Hepatocyte (in vitro differentiated cells): ENCODE measurements around the gene VPS11.

Source experiments
- CTCF ChIP-seq: fragments of 200-600 bp; sonication (generic); IDR thresholded peaks from 2 replicates; pipeline ENCODE4 v1.5.1; 2016; ENCODE audit warnings: antibody characterized with exemption, mild to moderate bottlenecking; ENCODE audit not compliant: poor library complexity
- EZH2 ChIP-seq: fragments of 200-600 bp; sonication (generic); IDR thresholded peaks from 2 replicates; pipeline ENCODE4 v1.6.1; 2016; ENCODE audit warnings: antibody characterized with exemption, mild to moderate bottlenecking, borderline replicate concordance
- EZH2phosphoT487 ChIP-seq: fragments of 200-600 bp; sonication (generic); IDR thresholded peaks from one replicate; pipeline ENCODE4 v1.6.1; 2018; ENCODE audit warnings: antibody characterized with exemption, mild to moderate bottlenecking, low read depth, moderate library complexity; ENCODE audit not compliant: unreplicated experiment, severe bottlenecking

GRCh38 chr11:119109843-119110242 is 42.2 kb downstream of the VPS11 start:
- no peak for TF ChIP-seq CTCF
- TF ChIP-seq EZH2phosphoT487 = no peak
- TF ChIP-seq EZH2 = no peak
